ENCODE measurements around the gene GRM7. TPM values are rescaled to one million over a fixed set of nuclear protein-coding genes. Genes with fewer than 3 reads are reported as not detected.

Gene GRM7
- total and polyA plus RNA-seq, 9 of the 15 experiments (the other 6 are each of a cell fraction or from before 2014, with no cell fraction given), result not detected

DNA sequence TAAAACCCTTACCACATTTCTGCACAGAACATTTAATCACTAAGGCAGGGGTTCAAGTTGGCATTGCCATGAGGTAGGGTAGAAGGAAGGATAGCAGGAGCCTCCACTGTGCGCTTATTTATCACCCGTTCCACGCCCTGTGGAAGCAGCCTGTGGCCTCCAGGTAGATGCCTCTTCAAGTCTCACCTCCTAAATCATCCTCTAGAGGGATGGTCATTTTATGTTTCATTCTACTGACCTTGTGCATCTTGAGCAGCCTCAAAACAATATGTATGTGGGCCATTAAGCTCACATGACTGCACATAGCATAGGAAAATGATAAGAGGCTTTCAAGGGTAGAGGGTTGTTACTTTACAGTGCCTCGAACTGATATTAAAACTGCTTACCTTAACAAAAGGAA is 546.2 kb downstream of the GRM7 start (continued):
- TF ChIP-seq, protein P1, sequence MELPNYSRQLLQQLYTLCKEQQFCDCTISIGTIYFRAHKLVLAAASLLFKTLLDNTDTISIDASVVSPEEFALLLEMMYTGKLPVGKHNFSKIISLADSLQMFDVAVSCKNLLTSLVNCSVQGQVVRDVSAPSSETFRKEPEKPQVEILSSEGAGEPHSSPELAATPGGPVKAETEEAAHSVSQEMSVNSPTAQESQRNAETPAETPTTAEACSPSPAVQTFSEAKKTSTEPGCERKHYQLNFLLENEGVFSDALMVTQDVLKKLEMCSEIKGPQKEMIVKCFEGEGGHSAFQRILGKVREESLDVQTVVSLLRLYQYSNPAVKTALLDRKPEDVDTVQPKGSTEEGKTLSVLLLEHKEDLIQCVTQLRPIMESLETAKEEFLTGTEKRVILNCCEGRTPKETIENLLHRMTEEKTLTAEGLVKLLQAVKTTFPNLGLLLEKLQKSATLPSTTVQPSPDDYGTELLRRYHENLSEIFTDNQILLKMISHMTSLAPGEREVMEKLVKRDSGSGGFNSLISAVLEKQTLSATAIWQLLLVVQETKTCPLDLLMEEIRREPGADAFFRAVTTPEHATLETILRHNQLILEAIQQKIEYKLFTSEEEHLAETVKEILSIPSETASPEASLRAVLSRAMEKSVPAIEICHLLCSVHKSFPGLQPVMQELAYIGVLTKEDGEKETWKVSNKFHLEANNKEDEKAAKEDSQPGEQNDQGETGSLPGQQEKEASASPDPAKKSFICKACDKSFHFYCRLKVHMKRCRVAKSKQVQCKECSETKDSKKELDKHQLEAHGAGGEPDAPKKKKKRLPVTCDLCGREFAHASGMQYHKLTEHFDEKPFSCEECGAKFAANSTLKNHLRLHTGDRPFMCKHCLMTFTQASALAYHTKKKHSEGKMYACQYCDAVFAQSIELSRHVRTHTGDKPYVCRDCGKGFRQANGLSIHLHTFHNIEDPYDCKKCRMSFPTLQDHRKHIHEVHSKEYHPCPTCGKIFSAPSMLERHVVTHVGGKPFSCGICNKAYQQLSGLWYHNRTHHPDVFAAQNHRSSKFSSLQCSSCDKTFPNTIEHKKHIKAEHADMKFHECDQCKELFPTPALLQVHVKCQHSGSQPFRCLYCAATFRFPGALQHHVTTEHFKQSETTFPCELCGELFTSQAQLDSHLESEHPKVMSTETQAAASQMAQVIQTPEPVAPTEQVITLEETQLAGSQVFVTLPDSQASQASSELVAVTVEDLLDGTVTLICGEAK (IDR thresholded peaks at IDR 0.05), result no peak
- TF ChIP-seq, protein P1 (CRISPR knock-in tag; IDR thresholded peaks at IDR 0.05), result no peak
- TF ChIP-seq TEAD2 (tag; IDR thresholded peaks at IDR 0.05) (no peak), RHOXF2B (CRISPR knock-in tag; conservative IDR thresholded peaks at IDR 0.05) (no peak), STAT6 (CRISPR knock-in tag; IDR thresholded peaks at IDR 0.05) (no peak), PTBP1 (IDR thresholded peaks at IDR 0.05; ENCODE audit: low read depth, low read length) (no peak)
- TF ChIP-seq, protein P2, sequence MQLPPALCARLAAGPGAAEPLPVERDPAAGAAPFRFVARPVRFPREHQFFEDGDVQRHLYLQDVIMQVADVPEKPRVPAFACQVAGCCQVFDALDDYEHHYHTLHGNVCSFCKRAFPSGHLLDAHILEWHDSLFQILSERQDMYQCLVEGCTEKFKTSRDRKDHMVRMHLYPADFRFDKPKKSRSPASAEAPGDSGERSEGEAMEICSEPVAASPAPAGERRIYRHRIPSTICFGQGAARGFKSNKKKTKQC (CRISPR knock-in tag; IDR thresholded peaks at IDR 0.05), result no peak
- TF ChIP-seq, protein P3, sequence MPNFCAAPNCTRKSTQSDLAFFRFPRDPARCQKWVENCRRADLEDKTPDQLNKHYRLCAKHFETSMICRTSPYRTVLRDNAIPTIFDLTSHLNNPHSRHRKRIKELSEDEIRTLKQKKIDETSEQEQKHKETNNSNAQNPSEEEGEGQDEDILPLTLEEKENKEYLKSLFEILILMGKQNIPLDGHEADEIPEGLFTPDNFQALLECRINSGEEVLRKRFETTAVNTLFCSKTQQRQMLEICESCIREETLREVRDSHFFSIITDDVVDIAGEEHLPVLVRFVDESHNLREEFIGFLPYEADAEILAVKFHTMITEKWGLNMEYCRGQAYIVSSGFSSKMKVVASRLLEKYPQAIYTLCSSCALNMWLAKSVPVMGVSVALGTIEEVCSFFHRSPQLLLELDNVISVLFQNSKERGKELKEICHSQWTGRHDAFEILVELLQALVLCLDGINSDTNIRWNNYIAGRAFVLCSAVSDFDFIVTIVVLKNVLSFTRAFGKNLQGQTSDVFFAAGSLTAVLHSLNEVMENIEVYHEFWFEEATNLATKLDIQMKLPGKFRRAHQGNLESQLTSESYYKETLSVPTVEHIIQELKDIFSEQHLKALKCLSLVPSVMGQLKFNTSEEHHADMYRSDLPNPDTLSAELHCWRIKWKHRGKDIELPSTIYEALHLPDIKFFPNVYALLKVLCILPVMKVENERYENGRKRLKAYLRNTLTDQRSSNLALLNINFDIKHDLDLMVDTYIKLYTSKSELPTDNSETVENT (CRISPR knock-in tag; IDR thresholded peaks at IDR 0.05), result no peak

Data from K562 (cell line).